ENCODE measurements around the gene ATP5MG. TPM values are rescaled to one million over a fixed set of nuclear protein-coding genes. Genes with fewer than 3 reads are reported as not detected.

The ATP5MG gene
- total and polyA plus RNA-seq, 10 of the 15 experiments (the other 5 are each of a cell fraction or from before 2014, with no cell fraction given): 211 to 2,276 (median 633) TPM

DNA sequence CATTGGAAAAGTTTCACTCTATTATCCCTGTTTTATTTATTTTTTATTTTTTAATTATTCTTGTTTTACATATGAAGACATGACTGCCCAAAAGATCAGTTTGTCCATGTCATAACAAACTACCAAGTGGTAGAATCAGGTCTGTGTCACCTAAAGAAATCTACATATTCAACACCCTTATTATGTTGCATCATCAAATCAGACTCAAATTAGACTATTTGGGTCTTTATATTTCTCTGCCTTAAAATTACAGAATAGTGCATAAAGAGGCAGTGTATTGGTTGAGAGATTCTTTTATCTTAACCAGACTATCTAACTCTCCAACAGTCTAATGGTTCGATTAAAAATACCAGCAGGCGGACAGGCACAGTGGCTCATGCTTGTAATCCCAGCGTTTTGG, 18.5 kb upstream of the ATP5MG start (continued):
- TF ChIP-seq, protein P1, sequence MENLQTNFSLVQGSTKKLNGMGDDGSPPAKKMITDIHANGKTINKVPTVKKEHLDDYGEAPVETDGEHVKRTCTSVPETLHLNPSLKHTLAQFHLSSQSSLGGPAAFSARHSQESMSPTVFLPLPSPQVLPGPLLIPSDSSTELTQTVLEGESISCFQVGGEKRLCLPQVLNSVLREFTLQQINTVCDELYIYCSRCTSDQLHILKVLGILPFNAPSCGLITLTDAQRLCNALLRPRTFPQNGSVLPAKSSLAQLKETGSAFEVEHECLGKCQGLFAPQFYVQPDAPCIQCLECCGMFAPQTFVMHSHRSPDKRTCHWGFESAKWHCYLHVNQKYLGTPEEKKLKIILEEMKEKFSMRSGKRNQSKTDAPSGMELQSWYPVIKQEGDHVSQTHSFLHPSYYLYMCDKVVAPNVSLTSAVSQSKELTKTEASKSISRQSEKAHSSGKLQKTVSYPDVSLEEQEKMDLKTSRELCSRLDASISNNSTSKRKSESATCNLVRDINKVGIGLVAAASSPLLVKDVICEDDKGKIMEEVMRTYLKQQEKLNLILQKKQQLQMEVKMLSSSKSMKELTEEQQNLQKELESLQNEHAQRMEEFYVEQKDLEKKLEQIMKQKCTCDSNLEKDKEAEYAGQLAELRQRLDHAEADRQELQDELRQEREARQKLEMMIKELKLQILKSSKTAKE (IDR thresholded peaks at IDR 0.05; ENCODE audit: low read depth, poor library complexity, severe bottlenecking): no peak
- no peak for TF ChIP-seq NRF1 (conservative IDR thresholded peaks at IDR 0.05; ENCODE audit: low read depth, low read length)
- TF ChIP-seq GATAD2B (conservative IDR thresholded peaks at IDR 0.05; ENCODE audit: low read depth): no peak
- no peak for TF ChIP-seq POU2F2 (IDR thresholded peaks at IDR 0.05; ENCODE audit: borderline replicate concordance, low read depth, low read length)
- TF ChIP-seq MTA3 (IDR thresholded peaks at IDR 0.05; ENCODE audit: borderline replicate concordance, low read length): no peak

DNA sequence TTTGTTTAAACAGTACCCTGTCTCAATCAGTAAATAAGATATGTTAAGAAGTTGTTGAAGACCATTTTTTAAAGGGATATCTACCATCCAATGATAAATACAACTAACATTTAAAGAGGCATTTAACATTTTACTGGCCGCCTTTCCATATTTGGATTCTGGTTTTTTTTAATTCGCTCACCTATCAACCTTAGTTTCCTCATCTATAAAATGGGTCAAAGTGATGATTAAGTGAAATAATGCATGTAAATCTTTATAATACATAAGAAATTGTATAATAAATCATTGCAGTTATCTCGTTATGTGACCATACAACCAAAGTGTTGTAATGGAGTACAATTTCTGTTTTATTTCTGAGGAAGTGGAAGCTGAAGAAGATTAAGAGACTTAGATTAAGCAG, 17.7 kb upstream of the ATP5MG start:
- no peak for FAIRE-seq
- Histone ChIP-seq H3K36me3 (ENCODE audit: control insufficient read depth in 2 of 2, insufficient read depth in 2 of 2, low read length in 1 of 2) (peaks cover 9 to 51% of the 10 kb centered on the region in 2 experiments), H3K4me3 (no peak overlapping the region), H3K4me1 (ENCODE audit: control insufficient read depth, insufficient read depth, low read length) (no peaks in the 10 kb centered on the region), H3K9ac (ENCODE audit: control insufficient read depth, insufficient read depth, low read length) (no peak overlapping the region), H3K9me3 (replicated peaks; ENCODE audit: control insufficient read depth, insufficient read depth, low read length) (no peaks in the 10 kb centered on the region), H2AFZ (ENCODE audit: control insufficient read depth, low read depth, low read length) (no peak overlapping the region), H3K27ac (ENCODE audit: control insufficient read depth, insufficient read depth) (no peak overlapping the region), H3K79me2 (ENCODE audit: control insufficient read depth, insufficient read depth, low read length) (no peaks in the 10 kb centered on the region), H3K27me3 (replicated peaks in 1 of 2; ENCODE audit: control insufficient read depth in 2 of 2, insufficient read depth in 2 of 2, low read length in 1 of 2) (no peaks in the 10 kb centered on the region), H3K4me2 (ENCODE audit: control insufficient read depth, insufficient read depth) (no peak overlapping the region), H4K20me1 (ENCODE audit: control insufficient read depth, insufficient read depth) (no peaks in the 10 kb centered on the region)
- ChIA-PET POLR2A (no interaction called here), CTCF (interaction anchor here (0.5 to 0.8 kb wide), 2 partner anchors 185 to 188 kb away, joined by 3 to 4 read pairs; no protein-coding TSS in a partner anchor), RAD21 (ENCODE audit: unreplicated experiment) (no interaction called here), SMC1A (ENCODE audit: uncharacterized antibody, unreplicated experiment) (interaction anchor here (1.3 kb wide), 1 partner anchor 16 kb away, joined by 3 read pairs; no protein-coding TSS in a partner anchor)
- no peak for DNase-seq (ENCODE audit: low read depth, low spot score)
- in situ Hi-C loops (cut with MboI): loop anchor here (25.0 kb wide), 1 partner anchor 104 kb away; no protein-coding TSS in a partner anchor
- intact Hi-C loops (cut with micrococcal nuclease; ENCODE audit: unreplicated experiment): no loop called here
- BruUV-seq (replicated peaks): no TSS peak
- ATAC-seq: no peak
- WGBS (ENCODE audit: insufficient coverage, insufficient replicate concordance, low lambda C conversion rate, missing lambda C conversion rate): 95% methylated on average over 3 of the region's 3 CpGs
- TF ChIP-seq TARDBP (IDR thresholded peaks at IDR 0.05; ENCODE audit: borderline replicate concordance): no peak
- TF ChIP-seq MYB (IDR thresholded peaks at IDR 0.05; ENCODE audit: borderline replicate concordance, low read depth, low read length): no peak
- TF ChIP-seq BHLHE40 (IDR thresholded peaks at IDR 0.05; ENCODE audit: borderline replicate concordance in 1 of 2, low read depth in 2 of 2, low read length in 1 of 2): no peak
- TF ChIP-seq, protein P2, sequence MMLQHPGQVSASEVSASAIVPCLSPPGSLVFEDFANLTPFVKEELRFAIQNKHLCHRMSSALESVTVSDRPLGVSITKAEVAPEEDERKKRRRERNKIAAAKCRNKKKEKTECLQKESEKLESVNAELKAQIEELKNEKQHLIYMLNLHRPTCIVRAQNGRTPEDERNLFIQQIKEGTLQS (IDR thresholded peaks at IDR 0.05; ENCODE audit: borderline replicate concordance, extremely low read depth, low read depth, low read length): no peak
- no peak for TF ChIP-seq HCFC1 (IDR thresholded peaks at IDR 0.05; ENCODE audit: low read length)
- TF ChIP-seq GATAD2B (conservative IDR thresholded peaks at IDR 0.05; ENCODE audit: low read depth): no peak
- no peak for TF ChIP-seq ZNF24 (IDR thresholded peaks at IDR 0.05)

Measured in GM12878 (cell line).